Inflammatory macrophage (primary cell): Measurements from ENCODE around the gene ZNF124.
"Not testable (repeated sequence)": the region's sequence is repeated elsewhere in the genome, so short reads cannot be mapped to it uniquely, and the experiment has no call there.

Experiments
- DNase-seq, 2 donors: peaks; one replicate each; pipeline ENCODE4 v3.0.0-alpha.2; 2020 to 2022
- total RNA-seq, 18 experiments: gene quantifications; one replicate each; lab custom pipeline; 2026; ENCODE audit warnings: mixed read lengths in 6 of 18, inconsistent platforms in 2 of 18; lab: John Stamatoyannopoulos, UW

The ZNF124 gene
- 35.2 to 101 (median 64.3) reads per million in 18 experiments for total RNA-seq

DNA sequence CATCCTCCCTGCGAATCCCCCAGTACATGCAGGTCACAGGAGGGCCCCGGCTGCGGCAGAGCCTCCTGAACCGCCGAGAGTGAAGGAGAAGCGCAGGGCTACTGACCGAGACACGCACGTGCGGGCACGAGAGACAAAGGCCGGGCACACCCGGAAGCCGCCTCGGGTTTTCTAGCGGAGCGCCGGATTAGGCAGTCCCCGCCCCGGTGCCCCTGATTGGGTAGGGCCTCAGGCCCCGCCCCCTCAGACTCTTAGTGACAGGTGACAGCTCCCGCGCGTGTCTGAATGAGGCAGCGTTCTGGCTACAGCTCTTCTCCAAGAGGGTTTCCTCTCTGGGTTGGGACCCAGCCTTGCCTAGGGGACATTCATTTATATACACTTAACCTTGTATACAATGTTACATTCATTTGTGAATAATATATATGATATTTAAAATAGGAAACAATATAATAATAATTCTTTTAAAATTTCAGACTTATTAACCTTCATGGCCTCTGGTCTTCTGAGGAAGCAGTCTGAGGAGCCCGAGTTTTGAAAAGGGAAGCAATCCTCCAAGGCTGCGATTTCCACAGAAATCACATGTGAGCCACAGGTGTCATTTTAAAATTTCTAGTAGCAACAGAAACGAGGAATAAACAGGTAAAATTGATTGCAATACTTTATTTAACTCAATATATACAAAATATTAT, at the start of gene ZNF124:
Gene ZNF124, minus strand, starts transcription at position 146 of the 689 bp plus-strand sequence. Its CDS starts 143 bp downstream, at position 3.
- DNase-seq, result peak; percentile 66 to 68

DNA sequence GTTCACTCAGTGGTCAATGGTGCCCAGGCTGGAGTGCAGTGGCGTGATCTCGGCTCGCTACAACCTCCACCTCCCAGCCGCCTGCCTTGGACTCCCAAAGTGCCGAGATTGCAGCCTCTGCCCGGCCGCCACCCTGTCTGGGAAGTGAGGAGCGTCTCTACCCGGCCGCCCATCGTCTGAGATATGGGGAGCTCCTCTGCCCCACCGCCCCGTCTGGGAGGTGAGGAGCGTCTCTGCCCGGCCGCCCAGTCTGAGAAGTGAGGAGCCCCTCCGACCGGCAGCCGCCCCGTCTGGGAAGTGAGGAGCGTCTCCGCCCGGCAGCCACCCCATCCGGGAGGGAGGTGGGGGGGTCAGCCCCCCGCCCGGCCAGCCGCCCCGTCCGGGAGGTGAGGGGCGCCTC, 48.5 kb upstream of the ZNF124 start:
- not testable (repeated sequence) for DNase-seq

DNA sequence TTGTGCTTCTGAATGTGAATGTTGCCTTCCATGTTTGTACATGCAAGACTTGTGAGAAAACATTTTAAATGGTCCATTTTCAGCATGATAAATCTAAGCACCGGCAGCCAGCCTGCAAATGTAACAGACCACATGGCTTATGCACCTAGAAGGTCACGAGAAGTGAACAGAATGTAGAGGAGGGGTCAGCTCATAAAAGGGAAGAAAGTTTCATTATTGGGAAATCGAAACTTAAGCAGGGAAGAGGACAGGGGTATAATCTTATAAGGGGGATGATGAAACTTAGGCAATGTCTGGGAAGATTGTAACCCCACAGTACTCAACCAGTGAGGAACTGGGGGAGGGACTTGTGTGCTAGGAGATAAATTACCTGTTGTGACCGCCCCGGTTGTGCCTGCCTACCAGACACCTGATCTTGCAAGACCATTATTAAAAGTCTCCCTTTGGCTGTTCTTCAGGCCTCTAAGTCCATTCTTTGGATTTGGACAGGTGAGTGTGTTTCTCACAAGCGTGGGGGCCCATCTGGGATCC, 46.4 kb upstream of the ZNF124 start:
- peak in 1 of 2 donors; percentile 16 for DNase-seq

DNA sequence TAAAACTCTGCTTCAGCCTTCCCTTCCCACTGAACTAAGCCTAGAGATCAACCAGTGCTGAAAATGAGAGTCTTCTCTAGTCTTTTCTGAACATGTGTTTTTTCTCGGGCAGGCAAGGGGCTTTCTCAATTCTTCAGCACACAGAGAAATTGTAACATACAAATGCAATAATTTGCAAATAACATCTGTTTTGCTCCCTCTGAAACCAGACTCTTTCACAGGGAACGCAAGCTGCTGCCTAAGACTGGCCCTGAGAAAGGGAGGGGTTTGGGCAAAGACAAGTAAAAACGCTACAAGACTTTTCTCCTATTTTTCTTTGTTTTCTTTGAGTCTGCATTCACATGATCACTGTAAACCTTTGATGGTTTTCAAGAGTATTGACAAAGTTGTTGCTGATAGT, 44.4 kb upstream of the ZNF124 start:
- DNase-seq, result no peak

DNA sequence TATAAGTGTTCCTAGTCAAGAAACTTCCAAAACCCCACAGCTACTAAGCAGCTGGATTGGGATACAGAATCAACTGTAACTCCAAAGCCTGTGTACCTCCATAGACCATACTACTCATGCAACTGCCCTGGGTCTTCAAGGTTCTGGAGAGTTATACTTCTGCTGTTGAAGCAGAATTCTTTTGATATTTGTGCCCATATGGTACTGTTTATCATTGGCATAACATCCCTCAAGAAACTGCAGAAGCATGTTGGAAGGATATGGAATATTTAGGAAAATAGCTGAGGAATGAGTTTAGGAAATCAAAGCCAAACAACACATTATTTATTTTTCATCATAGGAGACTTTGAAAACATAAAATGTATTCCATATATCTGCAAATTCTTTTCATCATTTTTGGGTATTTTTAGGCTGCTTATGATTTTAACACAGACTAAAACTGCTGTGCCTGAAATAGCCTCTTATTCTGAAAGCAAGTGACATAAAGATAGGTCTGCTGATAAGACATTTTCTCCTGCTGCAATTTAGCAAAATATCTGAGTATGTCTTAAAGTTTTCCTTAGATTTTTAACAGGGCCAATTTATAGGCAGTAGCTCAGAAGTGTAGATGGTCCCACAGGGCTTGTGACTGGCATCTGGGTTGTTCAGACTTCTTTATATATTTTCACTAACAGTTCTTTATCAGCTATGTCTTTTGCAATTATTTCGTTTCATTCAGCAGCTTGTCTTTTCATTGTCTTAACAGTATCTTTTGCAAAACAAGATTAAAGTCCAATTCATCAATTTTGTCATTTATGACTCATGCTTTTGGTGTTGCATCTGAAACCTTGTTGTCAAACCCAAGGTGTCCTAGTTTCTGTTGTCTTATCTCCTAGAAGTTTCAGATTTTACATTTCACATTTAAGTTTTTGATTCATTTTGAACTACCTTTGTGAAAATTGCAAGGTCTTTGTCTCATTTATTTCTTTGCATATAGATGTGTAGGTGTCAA, 41.1 kb upstream of the ZNF124 start:
- no peak for DNase-seq

DNA sequence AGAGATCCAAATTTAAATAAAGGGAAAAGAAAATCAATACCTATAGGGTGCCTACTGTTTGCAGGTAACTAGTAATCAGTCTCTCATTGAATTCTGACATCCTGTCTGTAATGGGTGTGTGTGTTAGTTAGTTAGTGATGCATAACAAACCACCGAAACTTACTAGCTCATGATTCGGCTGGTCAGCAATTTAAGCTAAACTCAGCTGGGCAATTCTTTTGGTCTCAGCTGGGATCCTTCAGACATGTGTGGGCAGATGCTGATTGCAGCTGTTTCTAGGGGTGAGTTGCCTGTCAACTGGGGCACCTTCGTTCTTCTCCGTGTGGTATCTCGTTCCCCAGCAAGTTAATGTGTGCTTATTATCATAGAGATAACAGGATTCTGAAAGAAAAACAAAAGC, 40.2 kb upstream of the ZNF124 start:
- DNase-seq, result no peak

DNA sequence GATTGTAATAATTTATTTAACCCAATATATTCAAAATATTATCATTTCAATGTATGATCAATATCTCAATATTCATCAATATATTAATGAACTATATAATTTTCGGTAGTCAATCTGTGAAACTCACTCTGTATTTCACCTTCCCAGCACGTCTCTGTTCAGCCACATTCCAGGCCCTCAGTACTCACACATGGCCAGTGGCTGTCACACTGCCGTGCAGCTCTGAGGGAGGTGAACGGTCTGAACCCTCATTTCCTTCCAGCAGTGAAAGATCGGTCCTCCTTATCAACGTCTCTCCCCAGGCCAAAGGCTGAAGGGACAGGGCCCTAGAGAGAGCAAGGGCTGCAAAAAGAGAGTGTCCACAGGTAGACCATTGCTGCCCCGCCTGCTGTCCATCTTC, 39.5 kb upstream of the ZNF124 start:
- DNase-seq, result no peak

DNA sequence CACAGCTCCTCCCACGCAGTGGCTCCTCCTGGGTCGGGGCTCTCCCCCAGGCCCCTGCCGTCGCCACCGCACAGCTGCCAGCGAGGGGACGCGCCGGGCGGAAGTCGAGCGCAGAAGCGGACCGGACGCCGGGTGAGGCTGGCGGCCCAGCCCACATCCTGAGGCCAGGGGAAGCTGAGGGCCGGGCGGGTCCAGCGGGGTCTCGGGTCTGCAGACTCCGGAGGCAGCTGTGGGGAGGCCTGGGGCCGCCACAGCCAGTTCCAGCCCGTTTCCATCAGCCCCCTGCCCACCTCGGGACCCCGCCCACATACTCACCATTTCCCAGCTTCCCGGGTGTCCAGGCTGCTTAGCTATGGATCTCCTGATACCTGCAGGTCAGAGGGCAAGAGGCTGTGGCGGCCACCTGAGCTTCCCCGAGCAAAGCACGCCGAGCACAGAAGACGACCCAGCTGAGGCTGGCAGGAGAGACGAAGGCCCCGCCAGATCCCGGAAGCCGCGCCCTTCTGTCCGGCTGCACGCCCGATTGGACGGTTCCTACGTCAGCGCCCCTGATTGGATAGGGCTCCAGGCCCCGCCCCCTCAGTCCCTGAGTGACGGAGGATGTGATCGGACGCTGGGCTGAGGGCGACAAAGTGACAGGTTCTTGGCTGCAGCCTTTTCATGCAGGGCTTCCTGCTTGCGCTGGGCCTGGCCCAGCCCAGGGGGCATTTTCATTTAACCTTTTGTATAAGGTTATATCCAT, 38.7 kb upstream of the ZNF124 start:
- peak; percentile 97 to 98 for DNase-seq

DNA sequence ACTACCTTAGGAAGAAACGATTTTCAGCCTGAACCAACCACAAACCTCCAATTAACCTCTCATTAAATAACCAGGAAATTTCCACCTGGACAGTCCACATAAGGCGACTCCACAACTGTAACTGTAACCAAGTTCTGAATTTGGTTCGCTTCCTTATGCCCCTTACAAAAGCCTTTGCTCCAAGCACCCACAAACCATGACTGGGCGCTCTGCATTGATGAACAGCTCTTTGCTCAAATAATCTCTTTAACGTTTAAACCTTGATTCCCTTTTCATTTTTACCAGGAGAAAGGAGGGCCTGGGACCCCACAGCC, 38.2 kb upstream of the ZNF124 start:
- no peak for DNase-seq

DNA sequence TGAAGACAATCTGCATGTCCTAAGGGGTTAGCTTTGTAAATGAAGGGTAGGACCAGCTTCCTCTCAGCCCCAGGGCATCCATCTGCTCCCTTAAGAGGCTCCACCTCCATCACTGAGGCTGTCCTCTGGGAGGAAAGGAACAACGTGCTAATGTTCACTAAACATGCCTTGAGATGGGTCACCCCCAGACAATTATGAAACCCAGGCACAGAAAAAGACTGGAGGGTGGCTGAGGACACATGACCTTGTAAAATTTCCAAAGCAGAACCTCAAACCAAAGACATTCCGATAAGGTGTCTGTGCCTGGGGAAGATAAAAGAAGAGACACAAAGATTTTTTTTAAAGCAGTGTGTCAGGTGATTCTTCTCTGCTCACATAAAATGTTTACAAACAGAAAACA, 37.6 kb upstream of the ZNF124 start:
- peak in 1 of 2 donors; percentile 11 for DNase-seq

DNA sequence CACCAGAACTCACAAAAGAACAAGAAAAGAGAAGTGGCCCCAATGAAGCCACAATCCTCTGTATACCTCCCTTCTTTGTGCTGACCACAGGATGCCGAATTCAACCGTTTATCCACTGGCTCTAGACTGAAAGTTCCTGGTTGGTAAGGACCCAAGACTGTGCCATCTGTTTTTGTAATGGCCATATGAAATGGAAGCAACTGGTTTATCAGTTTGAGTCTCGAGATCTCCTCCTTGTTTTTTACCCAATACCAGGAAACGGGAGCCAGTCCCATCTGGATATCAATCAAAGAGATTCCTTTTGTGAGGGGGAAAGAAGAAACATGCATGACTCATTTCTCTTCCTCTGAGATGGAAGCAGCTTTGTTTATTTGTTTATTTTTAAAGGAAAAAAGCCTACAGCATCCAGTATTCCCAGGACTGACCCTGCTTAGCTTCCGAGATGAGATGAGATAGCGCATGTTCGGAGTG, 32.4 kb upstream of the ZNF124 start:
- no peak for DNase-seq

DNA sequence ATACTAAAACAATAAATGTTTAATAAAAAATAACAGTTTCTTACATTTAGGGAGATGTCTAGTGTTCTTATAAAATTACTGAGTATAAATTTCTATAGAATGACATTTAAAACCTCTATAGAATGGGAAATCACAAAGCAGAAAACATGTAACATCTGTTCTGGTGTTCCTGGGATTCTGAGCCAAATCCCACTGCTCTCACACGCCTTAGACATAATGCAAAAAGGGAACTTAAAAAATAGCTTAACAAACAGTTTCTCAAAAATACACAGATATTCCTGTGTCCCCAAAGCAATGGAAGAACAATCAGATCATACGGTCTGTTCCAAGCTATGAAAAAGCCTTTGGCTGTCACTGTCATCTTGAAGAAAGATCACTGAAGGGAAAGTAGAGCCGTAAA, 27.0 kb upstream of the ZNF124 start:
- DNase-seq, result no peak

DNA sequence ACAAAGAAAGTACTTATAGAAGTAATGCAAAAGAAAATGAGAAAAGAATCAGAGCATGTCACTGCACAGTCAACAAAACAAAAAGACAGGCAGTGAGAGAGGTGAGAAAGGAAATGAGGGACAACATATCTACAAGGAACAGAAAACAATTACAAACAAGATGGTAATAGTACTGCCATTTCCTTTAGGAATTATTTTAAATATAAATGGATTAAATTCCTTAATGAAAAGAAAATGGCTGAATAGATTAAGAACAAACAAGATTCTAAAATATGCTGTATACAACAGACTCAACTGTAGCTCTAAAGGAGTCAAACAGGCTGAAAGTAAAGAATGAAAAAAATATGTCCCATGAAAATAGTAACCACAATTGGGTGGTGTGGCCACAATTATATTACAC, 22.1 kb upstream of the ZNF124 start:
- DNase-seq, result no peak

DNA sequence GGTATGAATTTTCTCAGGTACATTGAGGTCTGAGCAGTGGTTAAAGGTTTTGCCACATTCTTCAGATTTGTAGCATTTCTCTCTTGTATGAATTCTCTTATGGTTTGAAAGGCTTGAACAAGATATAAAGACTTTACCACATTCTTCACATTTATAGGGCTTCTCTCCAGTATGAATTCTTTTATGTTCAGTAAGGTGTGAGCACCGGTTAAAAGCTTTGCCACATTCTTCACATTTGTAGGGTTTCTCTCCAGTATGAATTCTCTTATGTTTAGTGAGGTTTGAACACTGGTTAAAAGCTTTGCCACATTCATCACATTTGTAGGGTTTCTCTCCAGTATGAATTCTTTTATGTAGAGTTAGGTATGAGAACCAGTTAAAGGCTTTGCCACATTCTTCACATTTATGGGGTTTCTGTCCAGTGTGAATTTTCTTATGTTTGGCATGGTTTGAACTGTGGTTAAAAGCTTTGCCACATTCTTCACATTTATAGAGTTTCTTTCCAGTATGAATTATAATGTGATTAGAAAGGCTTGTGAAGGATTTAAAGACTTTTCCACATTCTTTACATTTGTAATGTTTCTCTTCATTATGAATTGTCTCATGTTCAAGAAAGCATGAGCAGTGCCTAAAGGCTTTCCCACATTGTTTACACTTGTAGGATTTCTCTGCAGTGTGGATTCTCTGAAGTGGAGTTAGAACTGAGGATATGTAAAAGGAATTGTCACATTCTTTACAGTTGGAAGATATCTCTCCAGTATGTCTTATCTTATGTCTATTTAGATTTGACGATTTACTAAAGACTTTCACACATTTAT, 18.4 kb upstream of the ZNF124 start:
- no peak for DNase-seq

DNA sequence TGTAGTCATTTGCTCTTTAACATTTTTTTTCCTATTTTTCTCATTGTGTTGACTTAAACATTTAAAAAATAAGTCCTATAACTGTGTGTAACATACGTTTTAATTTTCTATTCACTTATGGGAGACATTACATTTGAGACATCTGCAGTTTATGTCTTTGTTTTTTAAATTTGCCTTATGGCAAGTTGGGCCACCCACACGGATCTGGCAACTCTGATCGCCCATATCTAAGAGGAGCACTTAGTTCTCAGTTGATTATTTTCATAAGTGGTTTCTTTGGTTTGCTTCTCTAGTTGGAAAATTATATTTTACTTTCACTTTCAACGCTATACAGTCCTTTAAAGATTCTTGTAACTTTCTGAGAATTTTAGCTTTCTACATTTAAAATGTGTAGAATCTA, 13.8 kb upstream of the ZNF124 start:
- DNase-seq, result no peak

DNA sequence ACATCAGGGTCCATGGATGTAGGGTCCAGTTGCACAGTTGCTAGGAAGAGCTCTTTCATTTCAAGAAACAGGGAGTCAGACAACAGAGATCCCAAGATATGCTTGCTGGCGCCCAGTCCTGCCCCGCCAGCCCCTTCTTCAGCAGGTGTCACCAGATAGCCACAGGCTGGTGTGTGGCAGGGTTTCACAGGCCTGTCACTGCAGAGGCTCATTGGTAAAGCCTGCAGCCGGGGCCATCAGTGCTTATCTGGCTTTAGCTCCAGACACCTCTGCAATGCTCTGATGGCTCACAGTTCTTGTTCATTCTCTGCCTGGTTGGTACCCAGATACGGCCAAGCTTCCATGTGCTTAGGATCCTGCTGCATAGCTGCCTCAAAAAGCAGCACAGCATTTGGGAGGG, 12.4 kb upstream of the ZNF124 start:
- DNase-seq, result no peak

DNA sequence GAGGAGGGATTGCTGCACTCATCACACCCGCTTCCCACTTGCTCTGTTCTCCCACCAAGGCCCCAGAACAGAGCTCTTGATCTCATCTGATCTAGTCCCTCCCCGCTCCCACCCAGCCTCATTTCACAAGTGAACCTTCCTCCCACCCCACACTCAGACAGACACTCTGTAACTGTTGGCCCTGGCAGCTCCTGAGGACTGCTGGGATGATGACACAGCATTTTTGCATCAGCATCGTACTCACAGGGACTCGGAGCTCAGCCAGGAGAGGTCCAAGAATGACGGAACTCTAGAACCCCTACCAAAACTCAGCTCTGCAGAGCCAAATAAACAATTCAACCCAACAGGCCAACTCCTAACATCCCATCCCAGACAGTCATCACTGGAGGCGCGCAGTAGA, 11.2 kb upstream of the ZNF124 start:
- no peak for DNase-seq

DNA sequence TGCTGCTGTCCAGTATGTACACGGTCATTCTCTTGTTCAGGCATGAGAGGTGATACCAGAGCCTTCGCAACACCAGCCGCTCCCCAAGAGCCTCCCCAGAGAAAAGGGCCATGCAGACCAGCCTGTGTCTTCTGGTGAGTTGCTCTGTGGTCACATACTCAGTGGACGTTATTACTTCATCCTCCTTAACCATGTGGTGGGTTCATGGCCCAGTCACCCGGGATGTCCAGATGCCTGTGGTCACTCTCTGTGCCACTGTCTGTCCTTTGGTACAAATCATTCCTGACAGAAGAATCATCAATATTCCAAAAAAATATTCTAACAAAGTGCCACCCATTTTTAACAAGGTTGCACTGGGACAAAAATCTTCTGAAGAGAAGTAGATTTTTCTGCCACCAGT, 8.8 kb upstream of the ZNF124 start:
- no peak for DNase-seq

DNA sequence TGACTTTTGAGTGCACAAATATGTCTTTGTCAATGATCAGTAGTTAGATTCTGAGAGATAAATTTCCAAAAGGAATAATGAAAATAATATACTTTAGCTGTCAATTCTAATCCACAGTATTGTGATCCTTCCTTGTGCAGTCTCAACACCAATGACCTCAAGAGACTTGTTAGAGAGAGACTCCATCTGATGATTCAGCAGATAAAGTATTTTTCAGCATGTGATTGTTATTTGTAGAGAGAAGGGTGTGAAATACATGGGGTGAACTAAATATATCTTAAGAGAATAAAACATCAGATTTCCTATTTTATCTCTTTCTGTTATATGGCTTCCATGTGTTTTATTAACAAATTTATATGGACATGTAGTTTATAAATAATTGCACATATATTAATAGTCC, 5.9 kb upstream of the ZNF124 start:
- no peak for DNase-seq

DNA sequence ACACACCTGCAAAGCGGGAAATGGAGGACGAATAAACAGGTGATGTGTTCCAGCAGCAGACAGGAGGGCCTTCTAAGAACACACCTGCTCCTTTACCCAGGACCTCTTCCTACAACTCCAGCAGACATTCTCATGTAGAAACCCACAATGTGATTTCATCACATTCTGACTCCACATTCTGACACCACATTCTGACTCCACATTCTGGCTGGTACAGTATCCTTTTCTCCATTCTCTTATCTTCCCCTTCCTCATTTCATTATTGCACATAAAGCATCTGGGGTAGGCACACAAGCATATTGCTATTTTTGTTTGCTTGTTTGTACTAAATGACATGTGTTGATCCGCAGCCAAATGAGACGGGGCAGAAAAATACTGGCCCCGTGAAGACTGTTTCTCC, 3.6 kb upstream of the ZNF124 start:
- DNase-seq, result no peak

DNA sequence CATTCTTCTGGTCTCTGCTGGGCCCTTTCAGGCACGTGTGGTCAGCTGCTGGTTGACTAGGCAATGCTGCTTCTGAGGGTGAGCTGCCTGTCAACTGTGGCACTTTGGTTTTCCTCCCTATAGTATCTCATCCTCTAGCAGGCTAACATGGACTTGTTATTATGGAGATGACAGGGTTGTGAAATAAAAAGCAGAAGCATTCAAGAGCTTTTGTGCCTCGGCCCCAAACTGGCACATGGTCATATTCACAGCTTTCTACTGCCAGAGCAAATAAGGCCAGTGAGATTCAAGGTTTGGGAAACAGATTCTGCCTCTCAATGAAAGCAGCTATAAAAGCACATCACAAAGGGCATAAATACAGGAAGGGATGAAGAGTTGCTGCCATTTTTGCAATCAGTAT, 1.6 kb upstream of the ZNF124 start:
- DNase-seq, result peak; percentile 16 to 17

DNA sequence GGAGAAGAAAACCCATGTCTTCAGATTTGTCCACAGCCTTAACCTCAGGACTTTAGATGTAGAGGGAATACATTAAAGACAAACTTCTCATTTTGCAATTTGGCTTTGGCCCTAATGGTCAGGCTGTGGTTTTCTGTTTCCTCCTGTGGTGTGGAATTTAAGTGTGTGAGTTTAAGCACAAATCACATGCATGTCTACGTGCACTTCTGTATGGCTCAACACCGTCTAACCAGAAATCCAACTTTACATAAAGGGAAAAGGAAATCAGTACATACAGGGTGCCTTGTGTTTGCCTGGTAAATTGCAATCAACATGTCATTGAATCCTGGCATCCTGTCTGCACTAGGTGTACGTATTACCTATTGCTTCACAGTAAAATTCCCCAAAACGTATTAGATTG, 1.2 kb upstream of the ZNF124 start:
- DNase-seq, result peak; percentile 72 to 81
